Upper lobe of left lung (tissue), 6 donors: ENCODE data around the gene FDX1. TPM values are rescaled to one million over a fixed set of nuclear protein-coding genes. Genes with fewer than 3 reads are reported as not detected.

ENCODE experiments used
- ATAC-seq, 2 donors: fragments of 200-7000 bp; cut with Tn5 transposase; one replicate each; pipeline ENCODE4 v1.9.1; 2022; ENCODE audit warnings: mild to moderate bottlenecking in 2 of 2, moderate library complexity in 2 of 2; ENCODE audit not compliant: low FRiP score in 2 of 2
- DNase-seq, 2 donors: peaks; one replicate each; pipeline ENCODE4 v3.0.0-alpha.2; 2019 to 2020
- H3K27ac ChIP-seq, 4 donors: fragments of 200-600 bp; sonication (generic); one replicate each; pipeline ENCODE4 v1.5.1; 2016 to 2019
- H3K27me3 ChIP-seq, 4 donors: fragments of 200-600 bp; sonication (generic); one replicate each; pipeline ENCODE4 v1.5.1; 2017 to 2019
- H3K36me3 ChIP-seq, 4 donors: fragments of 200-600 bp; sonication (generic); one replicate each; pipeline ENCODE4 v1.5.1; 2016 to 2019
- H3K4me1 ChIP-seq, 4 donors: fragments of 200-600 bp; sonication (generic); one replicate each; pipeline ENCODE4 v1.5.1; 2018 to 2019
- H3K4me3 ChIP-seq, 4 donors: fragments of 200-600 bp; sonication (generic); one replicate each; pipeline ENCODE4 v1.5.1; 2017 to 2019; ENCODE audit warnings: mild to moderate bottlenecking in 2 of 4, moderate library complexity in 1 of 4
- H3K9me3 ChIP-seq, 4 donors: fragments of 200-600 bp; sonication (generic); one replicate each; pipeline ENCODE4 v1.5.1; 2018 to 2019
- EP300 ChIP-seq, 4 donors: sonication (generic); formaldehyde crosslinking; IDR thresholded peaks; one replicate each; pipeline ENCODE4 v1.5.1; 2017; ENCODE audit warnings: antibody characterized with exemption in 4 of 4, control low read depth in 2 of 4
- POLR2A ChIP-seq, 4 donors: fragments of 450-650 bp; IDR thresholded peaks; one replicate each; pipeline ENCODE4 v1.5.1; 2016 to 2017; ENCODE audit warnings: antibody characterized with exemption in 4 of 4, mild to moderate bottlenecking in 2 of 4
- POLR2AphosphoS5 ChIP-seq, 2 donors: sonication (generic); formaldehyde crosslinking; IDR thresholded peaks; one replicate each; pipeline ENCODE4 v1.5.1; 2017; ENCODE audit warnings: antibody characterized with exemption in 2 of 2
- WGBS, 2 donors: methylation state at CpG; one replicate each; pipeline ENCODE4 v1.1.5; 2017 to 2018; 5-methylcytosine and 5-hydroxymethylcytosine counted together
- total RNA-seq, 6 donors: library from RNA; depleted of rRNA in 4 of 6; stranded (reverse); fragments of >200 nt in 4 of 6; gene quantifications; one replicate each; pipeline versions ENCODE4 v1.1.0 to v1.2.1, GENCODE V29; 2016 to 2021
- TF ChIP-seq, protein P1 (sequence below), 6 experiments: fragments of 450-650 bp in 4 of 6; fragments of 200-600 bp in 2 of 6; sonication (generic) in 2 of 6; IDR thresholded peaks; one replicate each; pipeline ENCODE4 v1.5.1; 2016 to 2019; ENCODE audit warnings: antibody characterized with exemption in 6 of 6
- donor health status: DM: no; HTN: no; CAD: no; lungs with moderate emphysema.
- donor health status: DM: no; HTN: yes; CAD: no; lungs with severe emphysema.

The FDX1 gene
- total RNA-seq, 6 donors from 2014 or later: 14.7 to 26.0 (median 18.8) TPM

GRCh38 chr11:110497231-110497978 is 67.7 kb downstream of the FDX1 start:
- Histone ChIP-seq H3K9me3 (no peaks in the 10 kb centered on the region), H3K27ac (peak overlapping the region in 1 of 4 donors; percentile 4), H3K27me3 (no peaks in the 10 kb centered on the region), H3K36me3 (no peaks in the 10 kb centered on the region), H3K4me1 (peaks cover 0 to 12% (median 7%) of the 10 kb centered on the region in 4 donors), H3K4me3 (no peak overlapping the region)
- 13 to 19% methylated on average over 2 of the region's 2 CpGs for WGBS, 2 donors
- DNase-seq (no peak), ATAC-seq (peak; percentile 51 to 89)
- TF ChIP-seq POLR2A (IDR thresholded peaks at IDR 0.05): no peak
- TF ChIP-seq, protein P1, sequence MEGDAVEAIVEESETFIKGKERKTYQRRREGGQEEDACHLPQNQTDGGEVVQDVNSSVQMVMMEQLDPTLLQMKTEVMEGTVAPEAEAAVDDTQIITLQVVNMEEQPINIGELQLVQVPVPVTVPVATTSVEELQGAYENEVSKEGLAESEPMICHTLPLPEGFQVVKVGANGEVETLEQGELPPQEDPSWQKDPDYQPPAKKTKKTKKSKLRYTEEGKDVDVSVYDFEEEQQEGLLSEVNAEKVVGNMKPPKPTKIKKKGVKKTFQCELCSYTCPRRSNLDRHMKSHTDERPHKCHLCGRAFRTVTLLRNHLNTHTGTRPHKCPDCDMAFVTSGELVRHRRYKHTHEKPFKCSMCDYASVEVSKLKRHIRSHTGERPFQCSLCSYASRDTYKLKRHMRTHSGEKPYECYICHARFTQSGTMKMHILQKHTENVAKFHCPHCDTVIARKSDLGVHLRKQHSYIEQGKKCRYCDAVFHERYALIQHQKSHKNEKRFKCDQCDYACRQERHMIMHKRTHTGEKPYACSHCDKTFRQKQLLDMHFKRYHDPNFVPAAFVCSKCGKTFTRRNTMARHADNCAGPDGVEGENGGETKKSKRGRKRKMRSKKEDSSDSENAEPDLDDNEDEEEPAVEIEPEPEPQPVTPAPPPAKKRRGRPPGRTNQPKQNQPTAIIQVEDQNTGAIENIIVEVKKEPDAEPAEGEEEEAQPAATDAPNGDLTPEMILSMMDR (IDR thresholded peaks at IDR 0.05): no peak

DNA sequence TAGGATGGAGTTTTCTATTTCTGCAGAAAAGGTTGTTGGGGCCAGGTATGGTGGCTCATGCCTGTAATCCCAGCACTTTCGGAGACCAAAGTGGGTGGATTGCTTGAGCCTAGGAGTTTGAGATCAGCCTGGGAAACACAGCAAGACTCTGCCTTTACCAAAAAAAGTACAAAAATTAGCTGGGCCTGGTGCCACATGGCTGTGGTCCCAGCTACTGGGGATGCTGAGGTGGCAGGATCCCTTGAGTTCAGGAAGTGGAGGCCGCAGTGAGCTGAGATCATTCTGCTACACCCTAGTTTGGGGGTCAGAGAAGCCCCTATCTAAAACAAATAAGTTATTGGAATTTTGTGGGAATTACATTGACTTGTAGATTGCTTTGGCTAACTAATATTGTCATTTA is 71.7 kb downstream of the FDX1 start:
- Histone ChIP-seq H3K27me3 (no peaks in the 10 kb centered on the region), H3K4me1 (peaks cover 0 to 12% (median 7%) of the 10 kb centered on the region in 4 donors), H3K9me3 (no peaks in the 10 kb centered on the region), H3K4me3 (no peak overlapping the region), H3K36me3 (no peaks in the 10 kb centered on the region), H3K27ac (no peak overlapping the region)
- 72 to 83% methylated on average over 2 of the region's 2 CpGs for WGBS, 2 donors
- TF ChIP-seq POLR2A (IDR thresholded peaks at IDR 0.05) (no peak), EP300 (IDR thresholded peaks at IDR 0.05) (no peak), POLR2AphosphoS5 (IDR thresholded peaks at IDR 0.05) (no peak)
- TF ChIP-seq, protein P1 (IDR thresholded peaks at IDR 0.05): no peak
- DNase-seq (no peak), ATAC-seq (no peak)

- no peaks in the 10 kb centered on the region for H3K9me3 ChIP-seq
- WGBS, 2 donors: 67 to 80% methylated on average over 8 to 9 of the region's 9 CpGs
- no peak for DNase-seq
These were observed 76.0 kb downstream of the FDX1 start for GRCh38 chr11:110505528-110506284.

DNA sequence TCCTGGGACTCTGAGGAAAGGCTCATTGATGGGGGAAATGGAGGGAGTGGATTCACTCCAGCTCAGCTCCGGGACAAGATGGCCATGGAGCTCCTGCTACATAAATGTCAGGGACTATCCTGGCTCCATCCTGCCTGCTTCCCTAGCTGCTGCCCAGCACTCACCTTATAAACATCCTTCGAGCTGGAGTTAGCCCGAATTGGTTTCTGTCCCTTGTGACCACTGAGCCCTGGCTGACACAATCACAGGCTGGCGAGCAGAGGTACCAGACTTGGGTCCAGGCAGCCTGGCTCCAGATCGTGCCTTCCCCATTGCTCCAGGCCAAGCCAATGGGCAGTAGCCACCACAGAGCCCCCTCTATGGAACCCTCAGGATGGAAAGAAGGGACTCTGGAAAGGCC is 77.6 kb downstream of the FDX1 start:
- Histone ChIP-seq H3K4me3 (no peak overlapping the region), H3K27ac (no peak overlapping the region), H3K27me3 (no peaks in the 10 kb centered on the region), H3K9me3 (no peaks in the 10 kb centered on the region), H3K36me3 (no peaks in the 10 kb centered on the region), H3K4me1 (no peaks in the 10 kb centered on the region)
- WGBS, 2 donors: 93 to 96% methylated on average over 3 to 5 of the region's 5 CpGs
- no peak for DNase-seq
- ATAC-seq: no peak
- TF ChIP-seq POLR2A (IDR thresholded peaks at IDR 0.05): no peak
- TF ChIP-seq, protein P1 (IDR thresholded peaks at IDR 0.05): no peak
- TF ChIP-seq POLR2AphosphoS5 (IDR thresholded peaks at IDR 0.05): no peak
- no peak for TF ChIP-seq EP300 (IDR thresholded peaks at IDR 0.05)

More at GRCh38 chr11:110505528-110506284, 76.0 kb downstream of the FDX1 start:
- TF ChIP-seq EP300 (IDR thresholded peaks at IDR 0.05) (no peak), POLR2AphosphoS5 (IDR thresholded peaks at IDR 0.05) (no peak), POLR2A (IDR thresholded peaks at IDR 0.05) (no peak)
- TF ChIP-seq, protein P1 (IDR thresholded peaks at IDR 0.05): no peak
- no peaks in the 10 kb centered on the region for H3K36me3 ChIP-seq
- H3K27ac ChIP-seq: no peak overlapping the region
- peak in 1 of 2 donors; percentile 78 for ATAC-seq
- H3K27me3 ChIP-seq: no peaks in the 10 kb centered on the region
- H3K4me1 ChIP-seq: no peaks in the 10 kb centered on the region
- no peak overlapping the region for H3K4me3 ChIP-seq
